Measurements from ENCODE around the gene HADHB.

HADHB gene

DNA sequence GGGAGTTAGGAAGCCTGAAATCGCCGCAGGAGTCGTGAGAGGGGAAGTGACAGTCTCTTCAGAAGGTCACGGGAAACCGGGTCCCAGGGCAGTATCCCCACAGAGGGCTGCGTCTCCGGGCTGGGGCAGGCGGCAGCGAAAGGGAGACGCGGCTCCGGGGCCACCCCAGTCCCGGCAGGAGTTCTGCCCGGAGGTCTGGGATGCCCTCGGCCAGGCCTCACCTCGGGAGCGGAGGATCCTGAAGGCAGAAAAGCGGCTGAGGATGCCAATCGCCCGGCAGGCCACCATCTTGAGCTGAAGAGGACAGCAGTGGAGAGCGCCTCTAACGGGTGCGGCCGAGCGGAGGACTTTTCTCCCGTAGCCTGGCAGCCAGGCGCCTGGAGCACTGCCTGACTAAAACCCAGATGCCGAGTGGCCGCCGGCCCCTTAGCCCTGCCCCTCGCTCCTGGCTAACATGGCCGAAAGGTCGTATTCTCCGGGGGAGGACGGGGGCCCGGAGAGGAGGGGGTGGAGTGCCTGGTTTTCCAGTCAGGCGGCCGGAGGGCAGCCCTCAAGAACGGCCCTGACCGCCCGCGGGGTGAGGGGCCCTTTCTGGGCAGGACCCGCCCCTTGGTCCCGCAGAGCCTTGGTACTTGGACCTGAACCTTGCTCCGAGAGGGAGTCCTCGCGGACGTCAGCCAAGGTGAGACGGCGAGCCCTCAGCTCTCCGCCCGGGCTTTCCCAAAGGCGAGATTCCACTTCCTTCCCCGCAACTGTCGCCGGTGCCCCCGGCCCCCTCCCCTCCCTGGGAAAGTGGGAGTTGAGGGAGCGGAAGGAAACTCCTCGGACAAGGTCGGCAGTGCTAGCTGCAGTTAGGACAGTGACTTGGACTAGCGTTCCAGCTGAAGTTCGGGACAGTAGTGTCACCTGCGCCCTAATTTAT is at the start of gene HADHB, which contains the start of gene HADHA:
Gene HADHB, plus strand, starts transcription at position 631 of the 922 bp plus-strand sequence. CDS start 9,316 bp downstream, outside the sequence.
Gene HADHA, minus strand, starts transcription at position 324 of the 922 bp plus-strand sequence. Its CDS starts 36 bp downstream, at position 288.
- peak; percentile 92 for DNase-seq

DNA sequence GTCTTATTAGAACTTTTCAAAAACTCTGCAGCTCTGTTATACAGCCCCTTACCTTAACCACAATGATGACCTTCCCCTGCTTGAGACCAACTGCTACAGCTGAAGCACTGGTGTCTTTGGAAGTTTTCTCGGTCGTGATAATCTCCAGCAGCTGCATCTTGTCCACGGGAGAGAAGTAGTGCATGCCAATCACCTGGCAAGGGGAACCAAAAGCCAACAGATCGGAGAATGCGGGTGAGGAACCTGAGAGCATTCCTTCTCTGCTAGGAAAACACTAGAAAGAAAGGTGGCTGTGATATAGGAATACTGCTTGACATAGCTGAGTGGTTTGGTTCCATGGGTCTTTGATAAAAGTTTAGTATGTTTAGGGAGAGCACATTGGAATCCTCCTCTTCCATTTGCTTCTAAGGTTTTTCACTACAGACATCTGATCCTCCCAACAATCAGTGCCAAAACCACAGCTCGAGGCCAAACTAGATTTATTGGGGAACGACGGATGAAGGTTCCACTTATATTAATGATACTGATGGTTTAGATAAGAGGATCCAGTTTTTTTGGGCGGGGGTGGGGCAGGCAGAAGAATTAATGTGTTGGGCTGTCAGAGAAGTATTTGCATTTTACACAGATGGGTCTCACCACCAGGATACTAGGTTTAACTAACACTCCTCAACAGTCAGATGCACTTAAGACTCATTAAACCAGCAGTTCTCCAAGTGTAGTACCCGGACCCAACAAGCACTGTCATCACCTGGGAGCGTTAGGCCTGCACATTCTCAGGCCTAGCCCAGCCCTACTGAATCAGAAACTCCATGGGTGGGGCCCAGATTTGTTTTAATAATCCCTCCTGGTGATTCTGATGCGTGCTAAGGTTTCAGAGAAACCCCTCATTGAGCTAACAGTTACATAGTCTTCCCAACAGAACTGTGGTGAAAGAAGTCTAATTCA is 49.4 kb upstream of the HADHB start:
- no peak for DNase-seq

DNA sequence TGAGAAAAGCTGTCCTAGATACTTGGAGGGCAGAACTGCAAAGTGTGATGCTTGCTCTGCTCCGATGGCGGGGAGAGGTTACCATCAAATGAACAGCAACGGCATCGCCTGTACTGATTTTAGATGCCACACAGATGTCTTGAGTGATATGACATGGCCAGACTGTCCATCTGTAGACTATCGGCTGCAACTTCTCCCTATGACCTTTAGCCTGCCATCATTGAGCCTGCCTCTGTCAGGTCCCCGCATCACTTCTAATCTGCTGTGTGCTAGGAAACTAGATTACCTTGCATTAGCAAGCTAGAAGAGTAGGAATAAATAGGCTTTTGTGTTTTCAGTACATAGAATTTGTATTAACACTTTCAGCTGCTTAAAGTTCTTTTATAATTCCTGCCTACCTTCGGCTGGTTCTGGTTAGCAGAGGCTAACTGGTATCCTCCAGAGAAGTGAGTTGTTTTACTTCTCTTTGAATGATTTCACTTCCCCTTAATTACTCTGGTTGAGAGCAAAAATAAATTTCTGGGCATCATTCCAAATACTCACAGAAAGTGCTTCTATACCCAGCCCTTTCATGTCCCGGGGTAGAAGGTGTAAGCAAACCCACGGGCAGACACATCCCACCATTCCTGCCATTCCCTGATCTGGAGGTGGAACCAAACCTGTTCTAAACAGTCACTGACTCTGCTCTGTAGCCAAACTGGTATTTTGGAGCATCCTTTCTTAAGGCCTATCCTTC is 47.9 kb upstream of the HADHB start:
- DNase-seq = no peak

DNA sequence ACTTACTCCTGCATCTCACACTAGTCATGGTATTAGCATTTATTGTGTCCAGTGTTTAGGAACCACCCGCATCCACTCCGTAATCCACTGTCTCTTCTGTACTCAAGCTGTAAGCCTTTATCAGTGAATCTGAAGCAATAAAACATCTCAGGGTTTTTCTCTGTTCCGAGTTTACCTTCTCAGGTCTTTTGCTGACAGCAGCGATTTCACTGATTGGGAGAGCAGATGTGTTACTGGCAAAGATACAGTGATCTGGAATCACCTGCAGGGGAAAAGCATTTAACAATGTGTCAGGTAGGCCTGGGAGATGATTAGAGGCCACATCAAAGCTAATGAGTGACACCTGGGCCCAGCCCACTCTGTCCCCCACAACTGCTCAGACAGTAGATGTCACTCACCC is 47.2 kb upstream of the HADHB start:
- no peak for DNase-seq

DNA sequence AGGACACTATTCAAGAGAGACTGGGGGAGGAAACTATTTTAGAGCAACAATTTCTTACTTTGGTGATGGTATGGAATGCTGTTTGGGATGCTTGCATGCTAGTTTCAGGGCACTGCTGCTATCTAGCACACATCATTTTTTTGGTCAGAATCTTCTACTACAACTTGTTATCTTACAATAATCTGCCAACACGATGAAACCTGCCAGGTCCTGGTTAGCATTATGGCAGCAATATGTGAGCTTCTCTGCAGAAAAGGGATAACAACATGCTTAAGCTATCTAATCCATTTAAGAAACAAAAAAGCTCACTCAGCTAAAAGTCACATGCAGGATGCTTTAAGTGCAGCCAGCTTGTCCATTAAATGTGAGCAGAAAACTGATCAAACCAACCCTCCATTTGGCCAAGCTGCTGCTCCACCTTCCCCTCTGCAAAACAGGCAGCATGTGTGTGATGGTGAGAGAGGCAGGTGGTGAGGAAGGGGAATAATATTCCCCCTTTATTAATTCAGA is 41.7 kb upstream of the HADHB start:
- no peak for DNase-seq

DNA sequence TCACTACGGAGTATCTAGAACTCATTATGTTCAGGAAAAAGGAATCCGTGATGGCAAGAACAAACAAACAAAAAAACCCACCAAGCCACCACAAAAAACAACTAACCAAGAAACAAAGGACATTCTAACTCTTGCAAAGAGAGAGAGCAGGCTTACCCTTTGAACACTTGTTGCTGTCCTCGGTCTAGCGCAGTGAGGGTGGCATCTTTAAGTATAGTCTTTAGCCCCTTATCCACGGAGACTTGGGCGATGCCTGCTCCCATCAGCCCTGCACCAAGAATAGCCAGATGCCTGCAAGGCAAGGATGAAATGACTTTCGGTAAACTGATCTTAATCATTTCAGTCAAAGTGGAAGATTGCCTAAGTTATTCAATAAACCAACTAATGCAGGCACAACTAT is 40.8 kb upstream of the HADHB start:
- DNase-seq = no peak

DNA sequence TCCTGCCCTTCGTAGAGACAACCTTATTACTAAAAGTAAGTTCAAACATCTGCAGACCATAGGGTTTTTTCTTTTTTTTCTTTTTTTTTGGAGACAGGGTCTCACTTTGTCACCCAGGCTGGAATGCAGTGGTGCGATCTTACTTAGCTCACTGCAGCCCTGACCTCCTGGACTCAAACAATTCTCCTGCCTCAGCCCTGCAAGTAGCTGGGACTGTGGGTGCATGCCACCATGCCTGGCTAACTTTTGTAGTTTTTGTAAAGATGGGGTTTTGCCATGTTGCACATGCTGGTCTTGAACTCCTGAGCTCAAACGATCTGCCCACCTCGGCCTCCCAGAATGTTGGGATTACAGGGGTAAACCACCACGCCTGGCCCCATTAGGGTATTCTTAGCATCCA is 32.7 kb upstream of the HADHB start:
- no peak for DNase-seq

DNA sequence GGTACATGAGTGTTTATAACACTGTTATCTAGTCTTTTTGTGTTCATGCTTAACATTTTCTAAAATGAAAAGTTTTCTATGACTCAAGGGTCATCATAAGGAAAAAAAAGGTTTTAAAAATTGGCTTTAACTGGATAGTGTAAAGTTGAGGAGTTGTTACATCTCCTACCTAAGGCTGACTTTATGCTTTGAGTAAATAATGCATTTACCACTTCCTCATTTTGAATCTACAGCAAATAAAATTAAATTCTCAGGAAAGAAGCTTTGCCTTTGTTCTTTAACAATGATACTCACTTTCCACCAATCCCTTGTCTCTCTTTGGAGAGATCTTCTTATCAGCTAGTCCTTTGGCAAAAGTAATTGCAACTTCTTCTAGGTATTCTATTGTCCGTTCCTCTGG is 30.0 kb upstream of the HADHB start:
- DNase-seq = no peak

DNA sequence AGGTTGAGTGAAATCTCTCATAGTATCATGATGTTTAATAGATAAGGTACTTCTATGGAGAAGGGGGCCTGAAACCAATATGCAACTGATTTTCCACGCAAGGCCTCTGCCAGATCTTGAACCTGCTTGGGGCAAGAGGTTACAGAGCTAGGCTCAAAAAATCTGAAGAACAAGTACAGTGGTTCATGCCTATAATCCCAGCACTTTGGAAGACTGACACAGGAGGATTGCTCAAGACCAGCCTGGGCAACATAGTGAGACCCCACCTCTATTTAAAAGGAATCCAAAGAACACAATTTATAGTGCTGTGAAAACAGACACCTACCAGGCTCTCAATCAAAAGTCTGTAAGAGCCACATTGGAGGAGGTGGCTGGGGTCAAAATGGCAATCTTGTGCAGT is 28.9 kb upstream of the HADHB start:
- no peak for DNase-seq

DNA sequence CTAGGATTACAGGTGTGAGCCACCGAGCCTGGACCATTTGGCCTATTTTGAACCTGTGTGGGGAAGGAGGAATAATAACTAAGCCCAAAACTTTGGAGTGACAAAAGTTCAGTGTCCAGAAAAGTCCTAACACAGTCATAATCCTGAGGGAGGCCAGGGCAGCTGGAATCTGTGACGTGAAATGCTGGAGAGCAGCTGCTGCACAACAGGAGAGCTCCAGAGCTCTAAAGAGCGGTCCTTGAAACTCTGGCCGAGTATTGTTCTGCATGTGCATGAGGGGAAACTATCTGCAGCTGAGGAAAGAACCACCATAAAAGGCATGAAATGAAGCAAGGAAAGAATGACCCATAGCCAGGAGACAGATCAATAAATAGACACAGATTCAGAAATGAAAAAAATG is 28.2 kb upstream of the HADHB start:
- no peak for DNase-seq

DNA sequence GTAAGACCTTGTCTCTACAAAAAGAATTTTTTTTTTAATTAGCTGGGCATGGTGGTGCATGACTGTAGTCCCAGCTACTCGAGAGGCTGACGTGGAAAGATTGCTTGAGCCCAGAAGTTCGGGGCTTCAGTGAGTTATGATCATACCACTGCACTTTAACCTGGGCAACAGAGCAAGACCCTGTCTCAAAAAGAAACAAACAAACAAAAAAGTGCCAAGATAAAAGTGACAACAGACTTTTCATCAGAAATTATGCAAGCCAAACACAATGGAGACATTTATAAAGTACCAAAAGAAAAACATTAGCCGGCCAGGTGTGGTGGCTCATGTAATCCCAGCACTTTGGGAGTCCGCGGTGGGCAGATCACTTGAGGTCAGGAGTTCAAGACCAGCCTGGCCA is 27.0 kb upstream of the HADHB start:
- DNase-seq = no peak

DNA sequence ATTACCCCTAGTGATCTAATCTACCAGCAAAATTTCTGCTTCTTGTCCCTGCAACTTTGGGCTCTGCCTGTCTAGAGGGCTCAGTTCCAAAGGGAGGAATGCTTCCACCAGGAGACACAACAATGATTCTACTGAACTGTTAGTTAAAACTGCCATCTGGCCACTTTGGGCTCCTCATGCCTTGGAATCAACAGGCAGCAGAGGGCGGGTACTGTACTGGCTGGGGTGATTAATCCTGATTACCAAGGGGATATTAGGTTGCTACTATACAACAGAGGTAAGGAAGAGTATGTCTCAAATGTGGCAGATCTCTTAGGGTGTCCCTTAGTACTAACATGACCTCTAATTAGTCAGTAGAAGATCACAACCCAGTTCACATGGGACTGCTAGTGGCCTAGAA is 21.7 kb upstream of the HADHB start:
- DNase-seq = no peak

DNA sequence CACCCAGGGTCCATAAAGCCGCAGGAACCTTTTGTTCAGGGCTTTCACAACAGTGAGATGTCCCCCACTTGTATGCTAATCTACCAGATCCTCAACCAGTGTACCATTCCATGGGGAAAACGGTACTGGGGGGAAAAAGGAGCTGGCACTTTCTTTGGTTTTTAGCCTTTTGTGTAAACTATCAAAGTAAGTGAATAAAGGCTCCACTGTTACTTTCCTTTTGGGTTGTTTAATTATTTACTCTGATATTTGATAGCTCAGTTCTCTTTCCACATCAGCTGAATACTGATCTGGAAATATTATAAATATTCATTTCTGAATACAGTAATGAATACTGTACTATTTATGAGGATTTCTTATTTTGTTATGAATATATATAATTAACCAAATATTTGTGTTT is 20.6 kb upstream of the HADHB start:
- no peak for DNase-seq

DNA sequence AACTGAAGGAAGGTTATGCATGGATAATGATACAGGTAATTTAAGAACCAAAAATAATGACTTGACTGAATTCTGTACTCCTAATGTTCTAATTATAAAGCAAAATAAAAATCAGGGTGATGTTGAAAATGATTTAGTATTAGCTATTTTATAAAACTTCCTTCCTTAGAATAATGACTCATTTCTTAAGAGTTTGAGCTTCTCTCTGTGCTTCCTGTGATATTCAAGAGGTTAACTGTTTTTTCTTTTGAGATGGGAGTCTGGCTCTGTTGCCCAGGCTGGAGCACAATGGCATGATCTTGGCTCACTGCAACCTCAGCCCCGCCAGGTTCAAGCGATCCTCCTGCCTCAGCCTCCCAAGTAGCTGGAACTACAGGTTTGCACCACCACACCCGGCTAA is 15.1 kb upstream of the HADHB start:
- no peak for DNase-seq

DNA sequence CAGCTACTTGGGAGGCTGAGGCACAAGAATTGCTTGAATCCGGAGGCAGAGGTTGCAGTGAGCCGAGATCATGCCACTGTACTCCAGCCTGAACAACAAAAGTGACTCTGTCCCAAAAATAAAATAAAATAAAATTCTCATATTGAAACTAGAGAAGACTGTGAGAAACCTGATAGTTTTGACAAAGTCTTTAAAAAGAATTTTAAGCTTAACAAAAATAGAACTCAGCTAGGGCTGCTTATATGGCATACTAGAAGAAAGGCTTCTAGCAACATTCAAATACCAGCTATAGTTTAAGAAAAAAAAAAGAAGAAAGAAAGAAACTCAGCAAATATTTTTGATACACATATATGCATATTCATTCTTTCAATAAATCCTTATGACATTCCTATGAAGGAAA is 13.9 kb upstream of the HADHB start:
- DNase-seq = no peak

DNA sequence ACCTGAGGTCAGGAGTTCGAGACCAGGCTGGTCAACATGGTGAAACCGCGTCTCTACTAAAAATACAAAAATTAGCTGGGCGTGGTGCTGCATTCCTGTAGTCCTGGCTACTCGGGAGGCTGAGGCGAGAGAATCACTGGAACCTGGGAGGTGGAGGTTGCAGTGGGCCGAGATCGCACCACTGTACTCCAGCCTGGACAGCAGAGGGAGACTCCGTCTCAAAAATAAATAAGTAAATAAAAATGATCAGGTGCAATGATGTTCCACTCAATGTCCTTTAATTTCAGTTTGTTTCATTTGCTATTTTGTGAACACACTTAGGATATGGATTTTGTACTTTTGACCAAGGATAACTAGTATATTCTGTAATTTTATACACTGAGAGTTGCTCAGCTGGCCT is 9.7 kb upstream of the HADHB start:
- no peak for DNase-seq

DNA sequence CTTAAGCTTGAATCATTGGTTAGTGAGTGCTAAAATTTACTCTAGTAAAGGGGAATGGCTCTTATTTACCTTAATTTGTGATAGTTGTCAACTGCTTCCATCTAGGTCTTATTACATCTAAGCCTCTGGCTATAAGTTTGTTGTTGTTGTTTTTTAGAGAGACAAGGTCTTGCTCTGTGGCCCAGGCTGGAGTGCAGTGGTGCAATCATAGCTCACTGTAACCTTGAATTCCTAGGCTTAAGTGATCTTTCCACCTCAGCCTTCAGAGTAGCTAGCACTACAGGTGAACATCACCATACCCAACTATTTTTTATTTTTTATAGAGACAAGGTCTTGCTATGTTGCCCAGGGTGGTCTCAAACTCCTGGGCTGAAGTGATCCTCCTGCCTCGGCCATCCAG is 6.9 kb upstream of the HADHB start:
- no peak for DNase-seq

DNA sequence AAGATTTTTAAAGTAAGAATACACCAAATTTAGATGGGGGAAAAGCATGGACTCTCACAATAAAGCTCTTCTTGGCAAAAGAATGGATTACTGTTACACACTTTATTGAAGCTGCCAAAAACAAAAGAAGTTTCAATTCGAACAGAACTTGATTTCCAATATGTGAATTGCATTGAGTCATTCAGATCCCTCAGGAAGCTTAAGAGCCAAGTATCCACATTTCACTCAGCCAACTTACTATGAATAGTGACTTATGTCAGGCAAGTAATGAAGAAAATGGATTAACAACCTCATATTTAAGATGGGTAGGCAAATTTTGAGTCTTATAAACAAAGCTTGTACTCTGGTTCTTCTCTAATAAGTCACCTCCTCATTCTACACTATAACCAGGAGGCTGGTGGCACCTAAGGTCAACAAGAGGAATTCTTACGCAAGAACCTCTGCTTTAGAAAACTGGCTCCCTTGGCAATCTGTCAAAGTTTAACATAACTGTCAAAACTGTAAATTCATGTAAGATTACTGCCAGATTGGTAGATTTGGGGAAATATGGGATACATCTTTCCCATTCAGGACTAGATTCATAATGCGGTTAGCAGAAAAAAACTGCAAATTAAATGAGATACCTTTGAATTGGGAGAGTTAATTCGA is 6.3 kb upstream of the HADHB start:
- DNase-seq = no peak

DNA sequence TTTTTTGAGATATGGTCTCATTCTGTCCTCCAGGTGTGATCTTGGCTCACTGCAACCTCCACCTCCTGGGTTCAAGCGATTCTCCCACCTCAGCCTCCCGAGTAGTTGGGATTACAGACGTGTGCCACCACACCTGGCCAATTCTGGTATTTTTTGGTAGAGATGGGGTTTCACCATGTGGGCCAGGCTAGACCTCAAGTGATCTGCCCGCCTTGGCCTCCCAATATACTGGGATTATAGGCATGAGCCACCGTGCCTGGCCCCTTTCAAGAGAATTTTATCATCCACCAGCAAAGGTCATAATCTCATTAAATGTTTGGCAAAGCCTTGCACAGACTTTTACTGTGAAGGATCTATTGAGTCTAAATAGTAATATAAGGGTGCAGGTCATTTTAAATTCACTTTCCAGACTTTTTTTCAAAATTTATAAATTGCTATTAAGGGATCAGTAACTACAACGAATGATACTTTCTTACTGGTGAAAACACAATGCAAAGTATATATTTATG is 2.8 kb upstream of the HADHB start:
- no peak for DNase-seq

DNA sequence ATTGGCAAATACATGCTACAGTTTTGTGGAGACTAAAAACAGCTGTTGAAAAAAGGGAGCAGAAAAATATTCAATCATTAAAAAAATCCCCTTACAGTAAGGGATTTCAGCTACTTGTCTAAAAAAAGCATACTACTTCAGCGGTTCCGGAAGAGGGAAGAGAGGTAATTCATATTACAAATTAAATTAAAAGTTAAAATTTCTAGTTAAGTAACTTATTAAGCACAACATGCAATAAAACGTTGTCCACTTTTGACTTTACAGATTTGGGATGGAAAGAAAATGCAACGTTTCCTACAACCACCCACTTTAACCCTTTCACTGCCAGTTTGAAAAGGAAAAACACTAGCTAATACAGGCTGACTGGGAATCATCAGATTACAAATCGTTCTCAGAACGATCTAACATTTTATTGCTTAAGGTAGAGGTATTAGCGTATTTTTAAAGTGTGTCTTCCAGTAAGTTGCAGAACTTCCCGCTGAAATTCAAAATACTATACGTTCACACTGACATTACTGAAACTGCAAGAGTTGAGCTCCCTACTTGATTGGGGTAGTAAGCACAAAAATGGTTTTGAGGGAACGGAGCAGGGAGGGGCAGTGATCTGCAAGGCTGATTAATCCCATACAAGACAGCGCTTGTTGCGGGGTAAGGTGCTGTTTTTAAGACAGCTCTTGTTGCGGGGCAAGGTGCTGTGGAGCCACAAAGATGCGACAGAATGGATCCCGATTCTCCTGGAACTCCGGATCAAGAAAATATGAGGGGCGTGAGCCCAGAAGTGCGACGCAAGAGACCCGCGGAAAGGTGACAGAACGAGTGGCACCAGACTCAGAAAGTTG is 1.1 kb upstream of the HADHB start:
- DNase-seq = no peak

DNA sequence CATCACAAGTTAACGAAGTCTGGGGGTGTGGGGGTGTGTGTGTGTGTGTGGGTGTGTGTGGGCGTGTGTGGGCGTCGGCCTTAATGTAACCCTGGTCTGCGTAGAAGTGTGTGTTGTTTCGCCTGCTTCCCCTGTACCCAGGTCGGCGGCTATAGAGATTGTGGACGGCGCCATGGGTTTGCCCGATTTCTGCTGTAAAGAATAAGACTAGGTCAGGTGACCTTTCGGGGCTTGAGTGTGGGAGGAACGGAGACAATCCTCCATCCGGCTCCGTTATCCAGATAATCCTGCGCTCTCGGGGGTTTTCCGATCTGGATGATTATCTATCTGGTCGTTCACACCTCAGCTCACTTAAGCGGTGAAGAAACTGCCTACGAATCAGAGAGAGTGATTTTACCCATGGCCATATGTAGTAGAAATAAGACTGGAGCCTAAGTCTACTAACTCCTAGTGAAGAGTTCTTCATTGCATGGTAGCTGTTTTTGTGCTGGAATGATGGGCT is 543 bp downstream of the HADHB start:
- peak; percentile 57 for DNase-seq
